Myocyte (in vitro differentiated cells): Measurements from ENCODE around the gene ENDOV. TPM values are rescaled to one million over a fixed set of nuclear protein-coding genes. Genes with fewer than 3 reads are reported as not detected.

Experiments used
- DNase-seq: peaks from one replicate; pipeline ENCODE4 v3.0.0-alpha.2; 2012; ENCODE audit warnings: low read depth
- polyA plus RNA-seq: library from polyadenylated mRNA; unstranded; fragments of >200 nt; gene quantifications from one replicate; pipeline ENCODE4 v1.2.1, GENCODE V29; 2012; ENCODE audit warnings: missing spikeins
- total RNA-seq: library from RNA; depleted of rRNA; stranded (reverse); fragments of >200 nt; gene quantifications from 2 replicates; pipeline ENCODE4 v1.2.3, GENCODE V29; 2014

Gene ENDOV
- total RNA-seq = 10.4 and 11.6 TPM in 2 replicates
- 26.3 TPM for polyA plus RNA-seq

GRCh38 chr17:80414803-80415625 is at the start of gene ENDOV:
Gene ENDOV, plus strand, starts transcription at chr17:80415167. Its CDS starts 28 bp downstream, at chr17:80415195.
- peak; percentile 95 for DNase-seq

DNA sequence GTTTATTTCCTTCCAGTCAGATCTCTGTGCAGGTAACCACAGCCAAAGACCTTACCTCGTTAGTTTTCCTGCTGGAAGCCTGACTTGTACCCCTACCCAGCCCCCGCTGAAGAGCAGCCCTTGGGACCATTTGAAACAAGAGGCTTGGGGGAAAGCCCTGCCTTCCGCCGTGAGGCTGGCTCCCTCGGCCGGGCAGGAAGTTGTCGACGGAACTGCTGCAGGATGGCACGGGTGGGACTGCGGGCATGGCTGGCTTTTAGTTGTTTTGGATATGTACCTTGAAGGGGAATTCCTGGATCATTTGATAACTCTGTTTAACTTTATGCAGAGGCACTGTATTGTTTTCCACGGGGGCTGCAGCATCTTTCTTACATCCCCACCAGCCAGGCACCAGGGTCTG is 49.0 kb upstream of the ENDOV start:
- no peak for DNase-seq

GRCh38 chr17:80367503-80367902 is 47.5 kb upstream of the ENDOV start:
- no peak for DNase-seq

- DNase-seq = no peak
Measured at GRCh38 chr17:80371196-80371595, 43.8 kb upstream of the ENDOV start.

DNA sequence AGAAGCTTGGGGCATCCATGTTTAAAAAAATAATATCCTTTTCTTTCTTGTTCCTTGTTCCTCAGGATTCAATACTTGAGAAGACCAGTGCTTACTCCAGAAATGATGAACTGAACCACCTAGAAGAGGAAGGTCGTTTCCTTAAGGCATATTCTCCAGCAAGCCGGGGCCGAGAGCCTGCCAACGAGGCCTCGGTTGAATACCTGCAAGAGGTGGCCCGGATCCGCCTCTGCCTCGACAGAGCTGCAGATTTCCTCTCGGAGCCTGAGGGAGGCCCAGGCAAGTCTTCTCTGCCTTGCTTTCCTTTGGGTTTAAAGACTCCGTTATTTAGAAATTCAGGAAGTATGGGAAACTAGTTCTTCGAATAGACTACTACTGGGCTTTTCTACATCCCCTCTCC is 42.5 kb upstream of the ENDOV start:
- no peak for DNase-seq

DNA sequence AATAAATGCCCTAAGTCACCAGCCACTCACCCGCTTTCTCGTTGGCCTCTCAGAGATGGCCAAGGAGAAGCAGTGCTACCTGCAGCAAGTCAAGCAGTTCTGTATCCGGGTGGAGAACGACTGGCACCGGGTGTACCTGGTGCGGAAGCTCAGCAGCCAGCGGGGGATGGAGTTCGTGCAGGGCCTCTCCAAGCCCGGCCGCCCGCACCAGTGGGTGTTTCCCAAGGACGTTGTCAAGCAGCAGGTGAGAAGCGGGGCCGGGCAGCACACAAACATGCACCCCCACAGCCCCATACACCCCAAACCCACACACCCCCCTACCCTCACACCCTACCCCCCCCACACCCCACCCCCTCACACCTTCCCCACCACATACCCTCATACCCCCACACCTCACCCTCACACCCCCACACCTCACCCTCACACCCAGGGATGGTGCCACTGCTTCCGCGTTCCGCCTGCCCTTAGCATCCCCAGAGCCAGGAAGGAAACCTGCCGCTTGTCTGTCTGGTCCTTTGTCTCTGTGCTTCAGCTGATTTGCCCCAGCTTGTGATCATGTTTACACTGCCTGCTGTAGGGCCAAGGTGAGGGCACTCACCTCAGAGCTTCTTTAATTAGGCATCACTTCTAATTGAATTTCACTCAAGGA is 41.9 kb upstream of the ENDOV start:
- DNase-seq = no peak

- no peak for DNase-seq
Measured at GRCh38 chr17:80374039-80374731, 40.8 kb upstream of the ENDOV start.

DNA sequence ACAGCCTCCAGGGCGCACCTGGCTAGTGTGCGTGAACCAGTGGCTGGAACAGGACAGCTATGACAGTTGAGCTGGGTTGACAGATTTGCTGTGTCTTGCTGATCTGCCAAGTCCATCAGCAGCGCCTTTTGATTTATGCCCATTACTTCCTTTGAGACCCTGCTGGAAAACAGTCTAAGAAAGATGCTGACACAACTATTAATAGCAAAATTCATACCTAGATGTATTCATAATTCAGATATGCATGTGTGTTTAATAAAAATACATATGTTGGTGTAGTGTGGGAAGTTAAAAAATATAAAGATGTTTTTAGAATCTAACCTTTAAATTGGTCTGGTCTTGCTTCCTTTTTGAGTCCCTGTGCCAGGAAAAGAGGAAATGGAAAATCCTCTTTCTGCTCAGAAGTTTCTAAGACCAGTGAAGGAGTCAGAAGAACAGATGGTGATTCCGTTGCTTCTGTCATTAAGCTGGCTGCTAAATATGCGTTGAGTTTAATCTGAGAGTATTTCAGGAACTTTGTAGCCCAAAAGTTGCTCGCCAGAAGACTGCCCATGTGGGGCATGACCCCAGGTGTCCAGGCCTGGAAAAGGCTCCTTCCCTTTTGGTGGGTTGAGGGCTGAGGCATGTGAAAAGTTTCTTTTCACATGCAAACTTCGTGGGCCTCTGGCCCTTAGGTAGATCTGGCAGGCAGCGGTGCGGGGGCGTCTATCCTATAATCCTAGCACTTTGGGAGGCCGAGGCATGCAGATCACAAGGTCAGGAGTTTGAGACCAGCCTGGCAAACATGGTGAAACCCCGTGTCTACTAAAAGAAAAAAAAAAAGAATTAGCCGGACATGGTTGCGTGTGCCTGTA is 40.0 kb upstream of the ENDOV start:
- no peak for DNase-seq

DNA sequence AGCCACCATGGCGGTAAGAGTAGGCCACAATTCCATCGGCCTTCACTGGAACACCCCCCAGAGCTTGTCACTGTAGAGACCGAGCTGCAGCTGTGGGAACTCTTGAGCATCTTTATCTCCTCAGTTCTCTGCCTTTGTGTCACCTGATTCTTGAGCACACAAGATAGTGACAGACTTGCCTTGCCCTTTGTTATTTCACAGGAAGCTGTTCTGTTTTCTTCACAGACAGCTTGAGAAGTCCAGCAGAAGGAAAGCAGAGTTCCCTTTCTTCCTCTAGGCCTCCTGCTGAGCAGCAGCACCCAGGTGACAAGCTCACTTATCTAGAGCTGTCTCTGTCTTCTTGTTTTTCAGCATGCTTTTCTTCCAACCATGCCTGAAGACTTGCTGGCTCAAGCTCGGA is 38.4 kb upstream of the ENDOV start:
- no peak for DNase-seq

GRCh38 chr17:80377798-80378197 is 37.2 kb upstream of the ENDOV start:
- no peak for DNase-seq

DNA sequence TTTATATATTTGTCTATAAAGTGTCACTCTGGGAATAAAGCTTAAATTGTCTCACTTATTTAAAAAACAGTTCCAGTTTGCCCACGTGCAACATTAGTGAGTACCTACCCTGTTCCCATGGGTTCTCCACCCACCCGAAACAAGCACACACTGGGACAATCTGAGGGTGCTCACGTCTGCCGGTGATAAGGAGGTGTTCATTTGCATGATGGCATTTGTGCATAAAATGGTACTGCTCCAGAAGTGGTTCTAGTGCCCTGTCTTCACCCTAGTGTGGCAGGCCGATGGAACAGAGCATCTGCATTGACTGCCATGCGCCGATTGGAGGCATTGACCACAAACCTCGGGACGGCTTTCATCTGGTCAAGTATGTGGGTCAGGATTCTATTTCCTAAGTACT is 35.6 kb upstream of the ENDOV start:
- no peak for DNase-seq

DNA sequence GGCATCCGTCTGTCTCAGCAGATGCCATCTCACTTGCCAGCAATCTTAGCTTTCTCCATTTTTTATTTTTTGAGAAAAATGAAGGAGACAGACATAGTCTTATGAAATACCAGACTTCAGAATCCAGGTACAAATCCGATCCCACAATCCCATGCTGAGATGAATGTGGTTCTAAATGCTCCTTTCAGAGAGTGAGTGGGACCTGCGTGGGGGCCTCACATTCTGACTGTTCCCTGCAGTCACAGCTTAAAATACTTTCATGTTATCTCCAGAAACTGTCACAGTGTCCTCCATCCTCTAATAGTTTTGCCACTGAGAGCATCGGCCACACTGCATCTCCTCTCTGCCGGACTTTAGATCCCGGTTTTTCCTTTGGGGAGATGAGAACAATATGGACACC is 34.9 kb upstream of the ENDOV start:
- DNase-seq = no peak

GRCh38 chr17:80380555-80381002 is 34.4 kb upstream of the ENDOV start:
- DNase-seq = no peak

DNA sequence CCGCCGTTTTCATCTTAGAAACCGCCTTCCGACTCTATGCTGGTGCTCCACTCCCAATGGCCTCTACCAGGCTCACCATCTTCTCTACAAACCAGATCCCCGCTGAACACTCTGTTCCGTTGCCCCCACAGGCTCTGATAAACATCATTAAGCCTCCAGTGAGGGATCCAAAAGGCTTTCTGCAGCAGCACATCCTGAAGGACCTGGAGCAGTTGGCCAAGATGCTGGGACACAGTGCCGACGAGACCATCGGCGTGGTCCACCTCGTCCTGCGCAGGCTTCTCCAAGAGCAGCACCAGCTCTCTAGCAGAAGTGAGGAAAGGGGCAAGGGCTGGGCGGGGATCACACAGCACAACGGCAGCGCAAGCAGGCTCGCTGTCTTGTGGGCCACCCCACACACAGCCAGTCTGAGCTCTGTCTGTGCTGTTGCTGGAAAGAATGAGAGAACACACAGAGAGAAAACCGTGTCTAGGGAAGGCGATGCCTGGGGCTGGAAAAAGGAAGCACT is 33.5 kb upstream of the ENDOV start:
- no peak for DNase-seq

DNA sequence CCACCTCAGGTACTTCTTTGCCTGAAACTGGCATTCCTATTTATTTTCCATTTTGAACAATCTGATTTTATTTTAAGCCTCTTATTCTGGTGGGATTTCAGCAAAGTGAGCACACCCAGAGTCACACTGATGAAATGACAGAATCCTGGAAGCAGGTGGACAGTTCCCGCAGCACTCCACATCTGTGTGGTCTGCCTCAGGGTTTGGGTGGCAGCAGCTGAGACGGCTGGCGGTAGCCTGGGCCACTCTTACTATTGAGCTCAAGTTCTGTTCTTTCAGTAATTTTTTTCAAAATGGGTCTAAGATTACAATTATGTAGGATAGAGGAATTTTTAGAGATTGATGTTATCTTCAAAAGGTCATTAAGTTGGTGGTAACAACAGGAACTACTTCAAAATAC is 32.5 kb upstream of the ENDOV start:
- DNase-seq = peak; percentile 40

- DNase-seq = no peak
Measured at GRCh38 chr17:80382956-80383355, 32.0 kb upstream of the ENDOV start.

GRCh38 chr17:80384078-80384960 is 30.6 kb upstream of the ENDOV start:
- no peak for DNase-seq

DNA sequence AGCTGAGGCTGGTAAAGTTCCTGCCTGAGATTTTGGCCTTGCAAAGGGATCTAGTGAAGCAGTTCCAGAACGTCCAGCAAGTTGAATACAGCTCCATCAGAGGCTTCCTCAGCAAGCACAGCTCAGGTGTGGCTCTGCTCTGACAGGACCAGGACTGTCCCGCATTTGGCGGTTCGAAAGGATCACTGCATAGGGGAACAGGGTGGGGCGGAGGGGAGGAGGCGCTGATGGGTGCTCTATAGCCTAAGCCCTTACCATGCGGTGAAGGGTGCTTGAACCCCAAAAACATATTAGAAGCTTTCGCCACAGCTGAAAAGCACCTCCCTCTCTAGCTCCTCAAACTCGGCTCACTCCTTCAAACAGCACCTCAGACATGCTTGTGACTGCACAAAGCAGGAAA is 29.9 kb upstream of the ENDOV start:
- DNase-seq = no peak

DNA sequence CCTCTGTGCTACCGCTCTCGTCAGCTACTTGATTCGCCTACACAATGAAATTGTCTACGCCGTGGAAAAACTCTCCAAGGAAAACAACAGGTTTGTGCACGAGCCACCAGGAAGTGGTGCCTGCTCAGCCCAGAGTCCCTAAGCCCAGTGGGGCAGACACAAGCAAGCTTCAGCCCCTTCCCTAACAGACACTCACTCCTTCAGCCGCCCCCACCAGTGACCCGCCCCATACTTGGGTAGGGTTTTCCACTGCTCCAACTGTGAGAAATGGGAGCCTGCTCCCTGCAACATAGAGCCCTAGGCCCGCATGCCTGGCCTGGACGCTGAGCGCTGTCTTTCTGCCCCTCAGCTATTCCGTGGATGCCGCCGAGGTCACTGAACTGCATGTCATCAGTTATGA is 28.6 kb upstream of the ENDOV start:
- no peak for DNase-seq

DNA sequence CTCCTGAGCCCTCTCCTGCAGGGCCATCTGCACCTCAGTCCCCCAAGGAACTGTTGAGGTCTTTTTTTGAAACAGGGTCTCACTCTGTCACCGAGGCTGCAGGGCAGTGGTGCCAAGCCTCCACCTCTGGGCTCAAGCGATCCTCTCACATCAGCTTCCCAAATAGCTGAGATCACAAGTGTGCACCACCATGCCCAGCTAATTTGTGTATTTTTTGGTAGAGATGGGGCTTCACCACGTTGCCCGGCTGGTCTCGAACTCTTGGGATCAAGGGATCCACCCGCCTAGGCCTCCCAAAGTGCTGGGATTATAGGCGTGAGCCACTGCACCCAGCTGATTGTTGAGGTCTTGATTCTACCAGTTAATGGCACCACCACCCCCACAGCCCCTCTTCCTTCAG is 27.9 kb upstream of the ENDOV start:
- DNase-seq = no peak
